Ishikawa (cell line): Measurements from ENCODE around the gene TNS3.

Experiments used
- CREB1 ChIP-seq: IDR thresholded peaks from 2 replicates; pipeline ENCODE4 v1.6.1; 2012; ENCODE audit warnings: low read depth
- NFIC ChIP-seq: IDR thresholded peaks from 2 replicates; pipeline ENCODE4 v1.6.1; 2012
- TAF1 ChIP-seq: IDR thresholded peaks from 2 replicates; pipeline ENCODE4 v1.6.1; 2012; ENCODE audit warnings: low read depth, mild to moderate bottlenecking

- TF ChIP-seq TAF1 (no peak), CREB1 (no peak), NFIC (no peak)
These were observed 101.9 kb downstream of the TNS3 start for GRCh38 chr7:47479821-47480575.
